ENCODE measurements around the gene TMEM271.
"Not testable (repeated sequence)": the region's sequence is repeated elsewhere in the genome, so short reads cannot be mapped to it uniquely, and the experiment has no call there.

The TMEM271 gene

GRCh38 chr4:560061-560460 is 16.0 kb downstream of the TMEM271 start:
- no peaks in the 10 kb centered on the region for H3K79me2 ChIP-seq (ENCODE audit: low read length)
- no peak overlapping the region for H3K27ac ChIP-seq (ENCODE audit: low read length)
- TF ChIP-seq EZH2phosphoT487 (IDR thresholded peaks at IDR 0.05; ENCODE audit: low read depth) (no peak), CTCF (IDR thresholded peaks at IDR 0.05; ENCODE audit: low read depth, low read length) (no peak)
- H3K27me3 ChIP-seq (ENCODE audit: low read depth, low read length), result no peaks in the 10 kb centered on the region
- H3K4me3 ChIP-seq (ENCODE audit: low read length), result no peak overlapping the region
- H3K9me3 ChIP-seq (ENCODE audit: insufficient read depth, low read length), result no peaks in the 10 kb centered on the region
- H3K4me1 ChIP-seq (ENCODE audit: low read length), result no peaks in the 10 kb centered on the region
- no peak overlapping the region for H3K4me2 ChIP-seq (ENCODE audit: low read length)
- no peaks in the 10 kb centered on the region for H3K36me3 ChIP-seq (replicated peaks; ENCODE audit: low read depth, low read length)
- H3K9ac ChIP-seq (ENCODE audit: low read length), result no peak overlapping the region
- H4K20me1 ChIP-seq (ENCODE audit: insufficient read depth, low read length), result no peaks in the 10 kb centered on the region
- H2AFZ ChIP-seq (ENCODE audit: low read depth, low read length), result no peak overlapping the region

- Histone ChIP-seq H3K27me3 (ENCODE audit: low read depth, low read length) (no peaks in the 10 kb centered on the region), H3K4me2 (ENCODE audit: low read length) (no peak overlapping the region), H3K4me3 (ENCODE audit: low read length) (no peak overlapping the region), H3K36me3 (replicated peaks; ENCODE audit: low read depth, low read length) (no peaks in the 10 kb centered on the region), H3K4me1 (ENCODE audit: low read length) (peaks cover 6% of the 10 kb centered on the region), H2AFZ (ENCODE audit: low read depth, low read length) (no peak overlapping the region), H3K79me2 (ENCODE audit: low read length) (no peaks in the 10 kb centered on the region), H3K9ac (ENCODE audit: low read length) (no peak overlapping the region), H4K20me1 (ENCODE audit: insufficient read depth, low read length) (no peaks in the 10 kb centered on the region), H3K9me3 (ENCODE audit: insufficient read depth, low read length) (no peaks in the 10 kb centered on the region), H3K27ac (ENCODE audit: low read length) (no peak overlapping the region)
- TF ChIP-seq EZH2phosphoT487 (IDR thresholded peaks at IDR 0.05; ENCODE audit: low read depth) (no peak), CTCF (IDR thresholded peaks at IDR 0.05; ENCODE audit: low read depth, low read length) (no peak)
These were observed 20.4 kb downstream of the TMEM271 start for GRCh38 chr4:555566-556275.

- not testable (repeated sequence) for H3K36me3 ChIP-seq (replicated peaks; ENCODE audit: low read depth, low read length); H3K4me1 ChIP-seq (ENCODE audit: low read length); H3K27me3 ChIP-seq (ENCODE audit: low read depth, low read length); H3K27ac ChIP-seq (ENCODE audit: low read length); H3K4me3 ChIP-seq (ENCODE audit: low read length); H3K79me2 ChIP-seq (ENCODE audit: low read length); H3K4me2 ChIP-seq (ENCODE audit: low read length); H3K9ac ChIP-seq (ENCODE audit: low read length); H2AFZ ChIP-seq (ENCODE audit: low read depth, low read length); H3K9me3 ChIP-seq (ENCODE audit: insufficient read depth, low read length); H4K20me1 ChIP-seq (ENCODE audit: insufficient read depth, low read length)
These were observed 21.2 kb downstream of the TMEM271 start for GRCh38 chr4:554793-555320.

GRCh38 chr4:552019-552418 is 24.1 kb downstream of the TMEM271 start:
- Histone ChIP-seq H3K4me2 (ENCODE audit: low read length) (no peak overlapping the region), H3K36me3 (replicated peaks; ENCODE audit: low read depth, low read length) (no peaks in the 10 kb centered on the region)
- TF ChIP-seq EZH2phosphoT487 (IDR thresholded peaks at IDR 0.05; ENCODE audit: low read depth) (no peak), CTCF (IDR thresholded peaks at IDR 0.05; ENCODE audit: low read depth, low read length) (no peak)

GRCh38 chr4:550268-550667 is 25.8 kb downstream of the TMEM271 start:
- H3K4me1 ChIP-seq (ENCODE audit: low read length); H3K79me2 ChIP-seq (ENCODE audit: low read length); H2AFZ ChIP-seq (ENCODE audit: low read depth, low read length); H3K27me3 ChIP-seq (ENCODE audit: low read depth, low read length); H3K27ac ChIP-seq (ENCODE audit: low read length); H3K4me3 ChIP-seq (ENCODE audit: low read length); H3K9me3 ChIP-seq (ENCODE audit: insufficient read depth, low read length); H3K9ac ChIP-seq (ENCODE audit: low read length); H4K20me1 ChIP-seq (ENCODE audit: insufficient read depth, low read length); H3K36me3 ChIP-seq (replicated peaks; ENCODE audit: low read depth, low read length); H3K4me2 ChIP-seq (ENCODE audit: low read length): not testable (repeated sequence)

More at GRCh38 chr4:552019-552418, 24.1 kb downstream of the TMEM271 start:
- peaks cover 6% of the 10 kb centered on the region for H3K4me1 ChIP-seq (ENCODE audit: low read length)
- no peaks in the 10 kb centered on the region for H3K27me3 ChIP-seq (ENCODE audit: low read depth, low read length)
- H3K9me3 ChIP-seq (ENCODE audit: insufficient read depth, low read length), result no peaks in the 10 kb centered on the region
- no peaks in the 10 kb centered on the region for H4K20me1 ChIP-seq (ENCODE audit: insufficient read depth, low read length)
- no peak overlapping the region for H2AFZ ChIP-seq (ENCODE audit: low read depth, low read length)
- H3K9ac ChIP-seq (ENCODE audit: low read length), result no peak overlapping the region
- H3K79me2 ChIP-seq (ENCODE audit: low read length), result no peaks in the 10 kb centered on the region
- H3K27ac ChIP-seq (ENCODE audit: low read length), result no peak overlapping the region
- no peak overlapping the region for H3K4me3 ChIP-seq (ENCODE audit: low read length)

Data from OCI-LY3 (cell line).